ENCODE results near the gene ABR. TPM values are rescaled to one million over a fixed set of nuclear protein-coding genes. Genes with fewer than 3 reads are reported as not detected.

The ABR gene
- total RNA-seq, 4 donors from 2014 or later, result 78.0 to 208 (median 106) TPM

GRCh38 chr17:1221209-1221608 lies 41.4 kb upstream of the ABR start:
- no peak for DNase-seq (ENCODE audit: low spot score in 2 of 2)
- TF ChIP-seq POLR2A (IDR thresholded peaks at IDR 0.05) (no peak), EP300 (IDR thresholded peaks at IDR 0.05) (no peak), CTCF (IDR thresholded peaks at IDR 0.05) (no peak), POLR2AphosphoS5 (IDR thresholded peaks at IDR 0.05) (no peak)
- Histone ChIP-seq H3K27ac (no peak overlapping the region), H3K36me3 (no peaks in the 10 kb centered on the region), H3K9me3 (no peaks in the 10 kb centered on the region), H3K4me1 (no peaks in the 10 kb centered on the region), H3K27me3 (peaks cover 6% of the 10 kb centered on the region), H3K4me3 (no peak overlapping the region)
- WGBS, result 90% methylated on average over 7 of the region's 7 CpGs

GRCh38 chr17:1220346-1220745 lies 40.6 kb upstream of the ABR start:
- TF ChIP-seq CTCF (IDR thresholded peaks at IDR 0.05) (no peak), POLR2AphosphoS5 (IDR thresholded peaks at IDR 0.05) (no peak), POLR2A (IDR thresholded peaks at IDR 0.05) (no peak), EP300 (IDR thresholded peaks at IDR 0.05) (no peak)
- no peaks in the 10 kb centered on the region for H3K4me1 ChIP-seq
- H3K27ac ChIP-seq, result no peak overlapping the region
- H3K4me3 ChIP-seq, result no peak overlapping the region
- H3K36me3 ChIP-seq, result no peaks in the 10 kb centered on the region
- no peak for DNase-seq (ENCODE audit: low spot score in 2 of 2)
- H3K27me3 ChIP-seq, result peaks cover 6% of the 10 kb centered on the region
- no peaks in the 10 kb centered on the region for H3K9me3 ChIP-seq
- WGBS, result 75% methylated on average over 14 of the region's 14 CpGs

GRCh38 chr17:1217089-1217385 lies 37.3 kb upstream of the ABR start:
- H3K27me3 ChIP-seq, result peaks cover 6% of the 10 kb centered on the region
- no peak overlapping the region for H3K4me3 ChIP-seq
- no peaks in the 10 kb centered on the region for H3K36me3 ChIP-seq
- no peak for TF ChIP-seq CTCF (IDR thresholded peaks at IDR 0.05)
- TF ChIP-seq EP300 (IDR thresholded peaks at IDR 0.05), result no peak
- no peak for TF ChIP-seq POLR2A (IDR thresholded peaks at IDR 0.05)
- no peak for TF ChIP-seq POLR2AphosphoS5 (IDR thresholded peaks at IDR 0.05)
- WGBS, result 84% methylated on average over 12 of the region's 12 CpGs
- no peak overlapping the region for H3K27ac ChIP-seq
- DNase-seq (ENCODE audit: low spot score in 2 of 2), result no peak
- no peaks in the 10 kb centered on the region for H3K9me3 ChIP-seq
- H3K4me1 ChIP-seq, result no peaks in the 10 kb centered on the region

GRCh38 chr17:1216217-1217088 lies 36.7 kb upstream of the ABR start:
- H3K27me3 ChIP-seq, result peaks cover 6% of the 10 kb centered on the region
- WGBS, result 69% methylated on average over 14 of the region's 19 CpGs

More at GRCh38 chr17:1216217-1217088, 36.7 kb upstream of the ABR start:
- H3K4me3 ChIP-seq, result no peak overlapping the region
- no peak for DNase-seq (ENCODE audit: low spot score in 2 of 2)
- no peaks in the 10 kb centered on the region for H3K9me3 ChIP-seq
- H3K4me1 ChIP-seq, result no peaks in the 10 kb centered on the region
- TF ChIP-seq POLR2A (IDR thresholded peaks at IDR 0.05) (no peak), CTCF (IDR thresholded peaks at IDR 0.05) (no peak), POLR2AphosphoS5 (IDR thresholded peaks at IDR 0.05) (no peak), EP300 (IDR thresholded peaks at IDR 0.05) (no peak)
- no peaks in the 10 kb centered on the region for H3K36me3 ChIP-seq
- H3K27ac ChIP-seq, result no peak overlapping the region

Measured in suprapubic skin (tissue), 4 donors.